Measurements from ENCODE around the gene S100A2. TPM values are rescaled to one million over a fixed set of nuclear protein-coding genes. Genes with fewer than 3 reads are reported as not detected.
A peak's percentile ranks its signal among the peaks of the same experiment; 100 is the strongest.

Gene S100A2
- polyA plus RNA-seq, 2 of the 4 experiments (the other 2 are of a cell fraction), result 5.1 to 15.9 TPM

- no peak for TF ChIP-seq REST (IDR thresholded peaks at IDR 0.05)
- no peak for TF ChIP-seq CHD2 (IDR thresholded peaks at IDR 0.05; ENCODE audit: low read length, partially characterized antibody)
- no peak for TF ChIP-seq RARB (CRISPR knock-in tag; IDR thresholded peaks at IDR 0.05)
- TF ChIP-seq KDM5A (IDR thresholded peaks at IDR 0.05), result no peak
- TF ChIP-seq CBX8 (IDR thresholded peaks at IDR 0.05), result no peak
Observed at GRCh38 chr1:153550398-153550758, 15.3 kb downstream of the S100A2 start (continued).

DNA sequence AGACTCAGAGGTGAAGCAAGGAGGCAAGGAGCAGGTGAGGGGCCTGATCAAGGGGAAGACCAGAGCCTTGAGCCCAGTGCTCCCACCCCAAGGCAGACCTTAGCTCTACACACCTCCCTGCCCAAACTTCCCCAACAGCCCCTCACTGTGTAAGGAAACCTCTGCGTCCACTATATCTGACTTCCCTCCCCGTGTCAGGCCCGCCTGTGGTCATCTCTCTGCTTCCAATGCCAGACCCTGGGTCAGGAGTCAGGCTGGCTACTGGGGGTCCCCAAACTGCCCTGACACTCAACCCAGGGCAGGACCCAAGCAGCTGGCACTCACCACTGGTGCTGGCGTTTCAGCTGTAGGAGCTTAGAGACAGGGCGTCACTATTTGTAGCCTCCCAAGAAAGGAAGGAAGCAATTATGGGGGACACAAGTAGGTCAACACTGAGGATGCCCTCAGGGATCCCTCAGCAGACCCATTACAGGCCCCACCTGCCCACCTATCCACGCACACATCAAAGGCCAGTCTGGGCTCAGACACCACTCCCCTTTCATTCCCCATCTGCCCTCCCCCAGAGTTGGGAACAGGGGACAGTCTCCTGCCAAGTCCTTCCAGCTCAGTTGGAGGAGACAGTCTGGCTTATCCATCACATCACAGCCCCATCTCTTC lies 15.8 kb downstream of the S100A2 start:
- Histone ChIP-seq H3K4me1 (peaks cover 78% of the 10 kb centered on the region), H3K4me2 (peak overlapping the region; percentile 99), H3K9me3 (no peaks in the 10 kb centered on the region), H3K4me3 (no peak overlapping the region), H3K27ac (peak overlapping the region; percentile 96 to 97)
- DNase-seq (ENCODE audit: low read depth in 1 of 2, low spot score in 1 of 2) (no peak), ATAC-seq (no peak), FAIRE-seq (no peak)
- ChIA-PET POLR2A (interaction anchor here (2.2 to 4.1 kb wide), 2 partner anchors 15 to 16 kb away, joined by 9 to 18 read pairs; no protein-coding TSS in a partner anchor), CTCF (interaction anchor here (0.8 to 16.2 kb wide), 8 partner anchors 9 to 196 kb away, joined by 3 to 141 read pairs (median 20); partner anchors contain the start of genes S100A2, S100A5 and S100A6)
- 92% methylated on average over 6 of the region's 6 CpGs for WGBS (ENCODE audit: missing lambda C conversion rate)
- TF ChIP-seq, protein P1, sequence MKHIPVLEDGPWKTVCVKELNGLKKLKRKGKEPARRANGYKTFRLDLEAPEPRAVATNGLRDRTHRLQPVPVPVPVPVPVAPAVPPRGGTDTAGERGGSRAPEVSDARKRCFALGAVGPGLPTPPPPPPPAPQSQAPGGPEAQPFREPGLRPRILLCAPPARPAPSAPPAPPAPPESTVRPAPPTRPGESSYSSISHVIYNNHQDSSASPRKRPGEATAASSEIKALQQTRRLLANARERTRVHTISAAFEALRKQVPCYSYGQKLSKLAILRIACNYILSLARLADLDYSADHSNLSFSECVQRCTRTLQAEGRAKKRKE (CRISPR knock-in tag; IDR thresholded peaks at IDR 0.05; ENCODE audit: low read depth), result no peak
- TF ChIP-seq HOXA7 (CRISPR knock-in tag; IDR thresholded peaks at IDR 0.05) (no peak), EHF (CRISPR knock-in tag; IDR thresholded peaks at IDR 0.05) (no peak), SMC3 (IDR thresholded peaks at IDR 0.05) (no peak), MAFK (IDR thresholded peaks at IDR 0.05; ENCODE audit: partially characterized antibody) (no peak), FOXS1 (CRISPR knock-in tag; IDR thresholded peaks at IDR 0.05) (no peak), MAX (IDR thresholded peaks at IDR 0.05) (no peak), PHF8 (IDR thresholded peaks at IDR 0.05; ENCODE audit: borderline replicate concordance, low read depth) (no peak), FOSB (CRISPR knock-in tag; IDR thresholded peaks at IDR 0.05) (no peak), HOXB5 (CRISPR knock-in tag; IDR thresholded peaks at IDR 0.05) (no peak), NPAS2 (CRISPR knock-in tag; IDR thresholded peaks at IDR 0.05; ENCODE audit: borderline replicate concordance) (no peak), ESRRA (IDR thresholded peaks at IDR 0.05; ENCODE audit: borderline replicate concordance, low read length) (no peak), ZNF302 (CRISPR knock-in tag; IDR thresholded peaks at IDR 0.05) (no peak), CHD4 (IDR thresholded peaks at IDR 0.05; ENCODE audit: borderline replicate concordance) (no peak), HEYL (CRISPR knock-in tag; IDR thresholded peaks at IDR 0.05) (no peak)
- TF ChIP-seq, protein P2, sequence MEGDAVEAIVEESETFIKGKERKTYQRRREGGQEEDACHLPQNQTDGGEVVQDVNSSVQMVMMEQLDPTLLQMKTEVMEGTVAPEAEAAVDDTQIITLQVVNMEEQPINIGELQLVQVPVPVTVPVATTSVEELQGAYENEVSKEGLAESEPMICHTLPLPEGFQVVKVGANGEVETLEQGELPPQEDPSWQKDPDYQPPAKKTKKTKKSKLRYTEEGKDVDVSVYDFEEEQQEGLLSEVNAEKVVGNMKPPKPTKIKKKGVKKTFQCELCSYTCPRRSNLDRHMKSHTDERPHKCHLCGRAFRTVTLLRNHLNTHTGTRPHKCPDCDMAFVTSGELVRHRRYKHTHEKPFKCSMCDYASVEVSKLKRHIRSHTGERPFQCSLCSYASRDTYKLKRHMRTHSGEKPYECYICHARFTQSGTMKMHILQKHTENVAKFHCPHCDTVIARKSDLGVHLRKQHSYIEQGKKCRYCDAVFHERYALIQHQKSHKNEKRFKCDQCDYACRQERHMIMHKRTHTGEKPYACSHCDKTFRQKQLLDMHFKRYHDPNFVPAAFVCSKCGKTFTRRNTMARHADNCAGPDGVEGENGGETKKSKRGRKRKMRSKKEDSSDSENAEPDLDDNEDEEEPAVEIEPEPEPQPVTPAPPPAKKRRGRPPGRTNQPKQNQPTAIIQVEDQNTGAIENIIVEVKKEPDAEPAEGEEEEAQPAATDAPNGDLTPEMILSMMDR (IDR thresholded peaks at IDR 0.05), result no peak
- TF ChIP-seq, protein P3, sequence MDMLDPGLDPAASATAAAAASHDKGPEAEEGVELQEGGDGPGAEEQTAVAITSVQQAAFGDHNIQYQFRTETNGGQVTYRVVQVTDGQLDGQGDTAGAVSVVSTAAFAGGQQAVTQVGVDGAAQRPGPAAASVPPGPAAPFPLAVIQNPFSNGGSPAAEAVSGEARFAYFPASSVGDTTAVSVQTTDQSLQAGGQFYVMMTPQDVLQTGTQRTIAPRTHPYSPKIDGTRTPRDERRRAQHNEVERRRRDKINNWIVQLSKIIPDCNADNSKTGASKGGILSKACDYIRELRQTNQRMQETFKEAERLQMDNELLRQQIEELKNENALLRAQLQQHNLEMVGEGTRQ (IDR thresholded peaks at IDR 0.05), result no peak

Measured in A549 (cell line).